ENCODE measurements around the gene ALDH1A3. TPM values are rescaled to one million over a fixed set of nuclear protein-coding genes. Genes with fewer than 3 reads are reported as not detected.

Gene ALDH1A3
- total RNA-seq, 1 donor from 2014 or later = 2.9 TPM

DNA sequence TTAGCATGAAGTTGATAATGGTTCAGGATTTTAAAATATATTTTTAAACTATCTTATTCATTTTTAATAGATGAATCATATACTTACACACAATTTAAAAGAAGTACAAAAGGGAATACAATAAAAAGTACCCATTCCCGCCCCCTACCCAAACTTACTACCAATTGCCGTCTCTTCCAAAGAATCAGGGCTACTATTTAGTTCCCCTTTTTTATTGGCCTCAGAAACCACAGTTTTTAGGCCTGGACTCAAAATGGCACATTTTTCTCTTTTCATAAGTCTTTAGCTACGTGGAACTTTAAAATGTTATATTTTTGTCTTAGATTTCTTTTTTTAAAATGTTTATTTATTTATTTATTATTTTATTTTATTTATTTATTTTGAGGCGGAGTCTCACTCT, 57.5 kb downstream of the ALDH1A3 start:
- Histone ChIP-seq H3K36me3 (no peaks in the 10 kb centered on the region), H3K4me1 (no peaks in the 10 kb centered on the region), H3K4me3 (no peak overlapping the region), H3K27ac (replicated peaks) (no peak overlapping the region), H3K27me3 (ENCODE audit: low read depth) (no peaks in the 10 kb centered on the region), H3K9me3 (replicated peaks) (peaks cover 12% of the 10 kb centered on the region)
- TF ChIP-seq, protein P1, sequence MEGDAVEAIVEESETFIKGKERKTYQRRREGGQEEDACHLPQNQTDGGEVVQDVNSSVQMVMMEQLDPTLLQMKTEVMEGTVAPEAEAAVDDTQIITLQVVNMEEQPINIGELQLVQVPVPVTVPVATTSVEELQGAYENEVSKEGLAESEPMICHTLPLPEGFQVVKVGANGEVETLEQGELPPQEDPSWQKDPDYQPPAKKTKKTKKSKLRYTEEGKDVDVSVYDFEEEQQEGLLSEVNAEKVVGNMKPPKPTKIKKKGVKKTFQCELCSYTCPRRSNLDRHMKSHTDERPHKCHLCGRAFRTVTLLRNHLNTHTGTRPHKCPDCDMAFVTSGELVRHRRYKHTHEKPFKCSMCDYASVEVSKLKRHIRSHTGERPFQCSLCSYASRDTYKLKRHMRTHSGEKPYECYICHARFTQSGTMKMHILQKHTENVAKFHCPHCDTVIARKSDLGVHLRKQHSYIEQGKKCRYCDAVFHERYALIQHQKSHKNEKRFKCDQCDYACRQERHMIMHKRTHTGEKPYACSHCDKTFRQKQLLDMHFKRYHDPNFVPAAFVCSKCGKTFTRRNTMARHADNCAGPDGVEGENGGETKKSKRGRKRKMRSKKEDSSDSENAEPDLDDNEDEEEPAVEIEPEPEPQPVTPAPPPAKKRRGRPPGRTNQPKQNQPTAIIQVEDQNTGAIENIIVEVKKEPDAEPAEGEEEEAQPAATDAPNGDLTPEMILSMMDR (IDR thresholded peaks at IDR 0.05; ENCODE audit: borderline replicate concordance) = no peak
- no peak for DNase-seq
- intact Hi-C loops (cut with micrococcal nuclease) = no loop called here

DNA sequence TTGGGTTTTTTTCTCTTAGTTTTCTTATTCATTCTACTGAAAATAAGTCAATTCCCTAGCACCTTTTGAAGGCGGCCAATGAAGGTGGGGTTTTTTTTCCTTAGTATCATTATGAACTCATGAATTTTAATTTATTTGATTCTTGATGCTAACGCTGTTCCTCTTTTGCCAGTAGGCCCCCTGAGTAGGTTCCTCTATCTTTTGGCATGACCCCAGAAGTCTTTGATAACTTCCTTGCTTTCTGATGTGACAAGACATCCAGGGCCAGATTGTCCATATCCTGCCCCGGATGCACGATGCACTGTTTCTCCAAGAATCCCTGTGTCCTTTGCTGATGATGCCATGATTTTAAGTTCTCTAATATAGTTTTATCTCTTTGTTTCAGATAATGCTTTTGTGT, 60.2 kb downstream of the ALDH1A3 start:
- Histone ChIP-seq H3K4me1 (peaks cover 15% of the 10 kb centered on the region), H3K27ac (replicated peaks) (no peak overlapping the region), H3K9me3 (replicated peaks) (peaks cover 12% of the 10 kb centered on the region), H3K27me3 (ENCODE audit: low read depth) (no peaks in the 10 kb centered on the region), H3K36me3 (no peaks in the 10 kb centered on the region), H3K4me3 (no peak overlapping the region)
- TF ChIP-seq, protein P1 (IDR thresholded peaks at IDR 0.05; ENCODE audit: borderline replicate concordance) = no peak
- intact Hi-C loops (cut with micrococcal nuclease) = no loop called here
- DNase-seq = no peak

DNA sequence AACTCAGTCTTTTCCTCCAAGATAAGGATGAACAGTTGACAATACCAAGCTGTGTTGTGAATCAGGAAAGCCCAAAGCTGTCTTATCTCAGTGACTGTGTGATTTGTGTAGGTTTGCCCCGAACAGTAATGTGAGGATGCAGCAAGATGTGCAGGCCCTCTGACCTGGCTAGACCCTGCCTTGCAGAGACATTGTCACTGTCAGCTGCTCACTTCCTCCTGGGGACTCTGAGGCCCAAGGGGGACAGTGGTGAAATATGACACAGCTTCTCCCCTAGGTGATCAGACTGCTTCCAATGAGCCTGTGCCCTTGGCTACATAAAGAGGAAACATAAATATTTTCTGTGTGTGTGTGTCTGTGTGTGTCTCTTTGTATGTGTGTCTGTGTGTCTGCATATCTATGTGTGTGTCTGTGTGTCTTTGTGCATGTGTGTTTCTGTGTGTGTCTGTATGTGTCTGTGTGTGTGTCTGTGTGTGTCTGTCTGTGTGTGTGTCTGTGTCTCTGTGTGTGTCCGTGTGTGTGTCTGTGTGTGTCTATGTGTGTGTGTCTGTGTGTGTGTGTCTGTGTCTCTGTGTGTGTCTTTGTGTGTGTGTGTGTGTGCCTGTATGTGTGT, 61.2 kb downstream of the ALDH1A3 start:
- Histone ChIP-seq H3K4me3 (no peak overlapping the region), H3K27me3 (ENCODE audit: low read depth) (no peaks in the 10 kb centered on the region), H3K36me3 (no peaks in the 10 kb centered on the region), H3K4me1 (peaks cover 15% of the 10 kb centered on the region), H3K27ac (replicated peaks) (no peak overlapping the region), H3K9me3 (replicated peaks) (peaks cover 12% of the 10 kb centered on the region)
- TF ChIP-seq, protein P1 (IDR thresholded peaks at IDR 0.05; ENCODE audit: borderline replicate concordance) = no peak
- intact Hi-C loops (cut with micrococcal nuclease) = no loop called here
- DNase-seq = no peak

DNA sequence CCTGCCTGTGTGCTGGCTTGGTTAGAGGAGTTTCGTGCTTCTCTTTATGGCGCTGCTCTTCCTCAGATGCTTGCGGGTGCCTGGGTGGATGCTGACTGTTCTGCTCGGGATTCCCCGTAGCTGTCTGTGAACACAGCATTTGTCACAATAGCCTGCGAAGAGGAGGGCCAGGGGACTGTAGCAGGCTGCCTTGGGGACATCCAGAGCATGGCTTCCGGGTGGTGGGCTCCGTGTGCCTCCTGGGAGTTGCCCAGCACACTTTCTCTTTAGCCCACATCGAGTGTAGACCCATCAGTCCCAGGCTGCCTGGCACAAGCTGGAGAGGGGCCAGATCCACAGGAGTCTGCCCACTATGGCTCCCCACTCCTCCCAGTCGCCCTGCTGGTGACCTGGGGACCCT, 61.9 kb downstream of the ALDH1A3 start:
- no peak overlapping the region for H3K27ac ChIP-seq (replicated peaks)
- no peak overlapping the region for H3K4me3 ChIP-seq
- no peak for DNase-seq
- H3K27me3 ChIP-seq (ENCODE audit: low read depth) = no peaks in the 10 kb centered on the region
- intact Hi-C loops (cut with micrococcal nuclease) = no loop called here
- TF ChIP-seq, protein P1 (IDR thresholded peaks at IDR 0.05; ENCODE audit: borderline replicate concordance) = no peak
- peaks cover 15% of the 10 kb centered on the region for H3K4me1 ChIP-seq
- H3K9me3 ChIP-seq (replicated peaks) = peaks cover 10% of the 10 kb centered on the region
- no peaks in the 10 kb centered on the region for H3K36me3 ChIP-seq

DNA sequence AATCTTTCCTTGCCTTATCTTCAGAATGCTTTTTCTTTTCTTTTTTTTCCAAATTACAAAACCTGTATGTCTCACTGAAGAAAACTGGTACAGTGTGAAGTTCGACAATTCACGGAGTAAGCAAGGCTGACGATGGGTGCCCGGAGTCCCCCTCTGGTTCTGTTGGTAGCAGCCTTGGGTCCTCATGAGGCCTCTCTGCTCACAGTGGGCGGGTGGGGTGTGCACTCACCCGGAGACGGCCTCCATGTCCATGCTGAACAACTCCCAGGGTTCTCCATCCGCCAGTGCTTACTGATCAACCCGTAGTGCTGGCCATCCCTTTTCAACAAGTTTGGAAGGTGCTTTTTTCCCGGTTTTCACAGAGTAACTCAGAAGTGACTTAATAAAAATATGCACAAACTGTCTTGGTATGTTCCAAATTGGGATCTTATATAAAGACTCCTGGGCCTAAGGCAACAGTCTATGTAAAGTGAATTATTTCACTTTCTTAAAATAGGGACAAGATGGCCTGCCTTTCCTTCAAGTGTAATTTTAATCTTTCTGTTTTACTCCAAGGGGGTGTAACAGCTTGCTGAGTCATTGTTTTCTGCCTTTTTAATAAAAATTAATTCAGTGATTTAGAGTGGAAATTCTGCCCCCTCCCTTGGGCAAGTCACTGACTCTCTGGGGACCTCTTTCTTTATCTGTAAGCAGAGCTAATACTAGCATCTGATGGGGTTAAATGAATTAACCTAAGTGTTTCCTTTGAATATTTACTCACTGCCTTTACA, 63.2 kb downstream of the ALDH1A3 start:
- peaks cover 4% of the 10 kb centered on the region for H3K9me3 ChIP-seq (replicated peaks)
- intact Hi-C loops (cut with micrococcal nuclease) = no loop called here
- H3K27ac ChIP-seq (replicated peaks) = no peak overlapping the region
- H3K4me3 ChIP-seq = no peak overlapping the region
- no peaks in the 10 kb centered on the region for H3K27me3 ChIP-seq (ENCODE audit: low read depth)
- no peak for DNase-seq
- peaks cover 18% of the 10 kb centered on the region for H3K4me1 ChIP-seq
- TF ChIP-seq, protein P1 (IDR thresholded peaks at IDR 0.05; ENCODE audit: borderline replicate concordance) = no peak
- no peaks in the 10 kb centered on the region for H3K36me3 ChIP-seq
